NCI-H69 (cell line): ENCODE measurements around the gene POLE4.

ENCODE experiments used
- DNase-seq: peaks from one replicate; lab custom pipeline; 2025; lab: John Stamatoyannopoulos, UW

Gene POLE4

GRCh38 chr2:74939919-74940812, 18.3 kb upstream of the POLE4 start:
- no peak for DNase-seq

DNA sequence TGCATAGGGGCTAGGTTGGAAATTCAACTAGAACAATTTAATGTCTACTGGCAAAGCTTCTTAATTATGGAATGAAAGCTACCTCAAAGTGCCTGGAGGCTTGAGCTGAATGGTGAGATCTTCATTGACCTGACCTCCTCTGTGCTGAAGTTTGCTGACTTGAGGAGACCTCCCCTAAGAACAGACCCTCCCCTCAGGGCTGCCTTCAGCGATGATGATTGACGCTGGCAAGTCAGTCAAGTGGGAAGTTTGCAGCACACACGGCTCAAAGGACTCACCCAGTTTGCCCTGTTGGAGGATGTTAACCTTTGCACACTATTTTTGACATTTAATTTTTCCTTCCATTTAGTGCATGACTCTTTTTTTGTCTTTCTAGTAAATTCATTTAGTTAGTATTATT, 17.2 kb upstream of the POLE4 start:
- no peak for DNase-seq

DNA sequence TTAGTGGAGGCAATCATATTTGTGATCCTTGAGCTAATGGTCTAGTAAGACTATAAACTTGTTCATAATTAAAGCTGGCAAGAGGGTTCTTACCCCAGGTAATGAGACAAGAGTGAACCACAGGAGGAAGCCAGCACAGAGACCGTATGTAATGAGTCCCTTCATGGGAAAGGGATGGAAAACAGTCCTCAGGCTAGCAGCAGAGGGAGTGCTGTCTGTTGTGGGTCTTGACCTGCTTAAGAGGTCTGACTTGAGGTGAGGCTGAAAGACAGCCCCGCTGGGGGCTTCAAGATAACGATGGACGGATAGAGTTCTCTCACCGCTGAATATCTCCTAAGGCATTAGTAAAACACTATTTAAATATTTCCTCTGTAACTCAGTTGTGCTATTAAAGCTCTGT, 16.2 kb upstream of the POLE4 start:
- DNase-seq, result no peak

- DNase-seq, result no peak
Measured at GRCh38 chr2:74944987-74945787, 13.3 kb upstream of the POLE4 start.

DNA sequence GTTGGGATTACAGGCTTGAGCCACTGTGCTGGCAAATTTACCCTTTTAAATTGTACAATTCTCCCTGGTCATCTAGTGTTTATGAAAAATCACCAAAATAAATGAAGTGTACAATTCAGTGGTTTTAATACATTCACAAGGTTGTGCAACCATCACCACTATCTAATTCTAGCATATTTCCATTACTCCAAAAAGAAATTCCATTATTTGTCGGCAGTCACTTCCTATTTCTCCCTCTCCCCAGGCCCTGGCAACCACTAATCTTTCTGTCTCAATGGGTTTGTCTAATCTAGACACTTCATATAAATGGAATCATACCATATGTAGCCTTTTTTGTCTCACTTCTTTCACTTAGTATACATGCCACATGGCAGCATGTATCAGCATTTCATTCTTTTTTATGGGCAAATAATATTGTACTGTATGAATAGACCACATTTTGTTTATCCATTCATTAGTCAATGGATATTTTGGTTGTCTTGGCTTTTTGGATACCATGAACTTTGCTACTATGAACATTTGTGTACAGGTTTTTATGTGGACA, 12.6 kb upstream of the POLE4 start:
- no peak for DNase-seq

GRCh38 chr2:74947703-74948102, 10.7 kb upstream of the POLE4 start:
- DNase-seq, result no peak

DNA sequence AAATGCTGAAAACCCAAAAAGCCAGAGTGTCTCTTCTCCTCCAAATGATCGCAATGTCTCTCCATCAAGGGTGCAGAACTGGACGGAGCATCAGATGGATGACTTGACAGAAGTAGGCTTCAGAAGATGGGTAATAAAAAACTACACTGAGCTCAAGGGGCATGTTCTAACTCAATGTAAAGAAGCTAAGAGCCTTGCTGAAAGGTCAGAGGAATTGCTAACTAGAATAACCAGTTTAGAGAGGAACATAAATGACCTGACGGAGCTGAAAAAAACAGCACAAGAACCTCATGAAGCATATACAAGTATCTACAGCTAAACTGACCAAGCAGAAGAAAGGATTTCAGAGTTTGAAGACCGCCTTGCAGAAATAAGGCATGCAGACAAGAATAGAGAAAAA, 9.7 kb upstream of the POLE4 start:
- DNase-seq, result no peak

- DNase-seq, result no peak
Measured at GRCh38 chr2:74951211-74951754, 7.2 kb upstream of the POLE4 start.

GRCh38 chr2:74952575-74952974, 5.9 kb upstream of the POLE4 start:
- DNase-seq, result no peak

GRCh38 chr2:74953796-74954499, 4.5 kb upstream of the POLE4 start:
- no peak for DNase-seq

DNA sequence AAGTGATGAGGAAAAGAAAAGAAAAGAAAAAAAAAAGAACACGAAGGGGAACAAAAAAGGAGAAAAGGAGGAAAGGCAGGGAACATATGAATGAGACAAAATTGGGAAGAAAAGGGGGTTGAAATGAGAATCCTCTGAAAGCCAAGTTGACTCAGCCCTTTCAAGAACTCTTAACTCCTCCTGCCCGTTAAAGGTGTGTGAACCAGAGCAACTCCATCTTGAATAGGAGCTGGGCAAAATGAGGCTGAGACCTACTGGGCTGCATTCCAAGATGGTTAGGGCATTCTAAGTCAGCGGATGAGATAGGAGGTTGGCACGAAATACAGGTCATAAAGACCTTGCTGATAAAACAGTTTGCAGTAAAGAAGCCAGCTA, 4.0 kb upstream of the POLE4 start:
- DNase-seq, result no peak

GRCh38 chr2:74957886-74958273, 563 bp upstream of the POLE4 start:
- DNase-seq, result no peak

DNA sequence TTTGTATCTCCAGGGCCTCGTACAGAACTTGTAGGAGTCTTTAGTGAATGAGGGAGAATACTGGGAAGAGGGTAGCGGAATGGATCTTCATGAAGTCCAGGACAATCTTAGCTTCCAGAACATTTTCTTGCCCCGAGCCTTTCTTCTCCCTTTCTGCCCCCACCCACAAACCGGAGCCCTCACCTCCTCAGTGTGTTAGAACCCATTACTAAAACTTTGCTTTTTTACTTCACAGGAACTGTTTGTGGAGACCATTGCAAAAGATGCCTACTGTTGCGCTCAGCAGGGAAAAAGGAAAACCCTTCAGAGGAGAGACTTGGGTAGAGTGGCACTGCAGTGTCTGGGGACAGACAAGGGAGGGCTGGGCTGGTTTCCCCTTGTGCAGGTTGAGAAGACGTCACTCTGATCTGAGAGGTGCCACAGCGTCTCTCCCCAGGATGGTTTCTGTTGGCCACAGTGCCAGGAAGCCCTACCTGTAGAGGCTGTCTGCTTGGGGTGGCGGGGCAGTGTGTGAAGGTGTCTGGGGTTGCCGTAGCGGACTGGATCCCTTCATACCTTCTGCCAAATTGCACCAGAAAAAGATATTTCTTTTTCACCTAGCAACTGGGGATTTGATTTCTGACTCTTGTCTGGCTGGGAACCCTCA, 786 bp downstream of the POLE4 start:
- no peak for DNase-seq

DNA sequence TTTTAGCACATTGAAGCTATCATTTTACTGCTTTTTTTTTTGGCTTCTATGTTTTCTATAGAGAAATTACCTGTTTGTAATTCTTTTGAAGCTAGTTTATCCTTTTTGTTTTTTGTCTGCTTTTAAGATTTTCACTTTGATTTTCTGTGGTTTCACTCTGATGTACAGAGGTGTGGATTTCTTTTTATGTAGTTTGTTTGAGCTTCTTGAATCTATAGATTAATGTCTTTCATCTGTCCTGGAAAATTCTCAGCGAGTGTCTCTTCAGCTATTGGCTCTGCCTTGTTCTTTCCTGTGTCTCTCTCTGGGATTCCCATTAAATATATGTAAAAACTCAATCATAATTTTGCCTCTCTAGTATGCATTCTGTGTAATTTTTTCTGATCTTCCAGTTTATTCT, 8.4 kb downstream of the POLE4 start:
- no peak for DNase-seq

GRCh38 chr2:74975016-74975415, 16.6 kb downstream of the POLE4 start:
- peak; percentile 0 for DNase-seq

DNA sequence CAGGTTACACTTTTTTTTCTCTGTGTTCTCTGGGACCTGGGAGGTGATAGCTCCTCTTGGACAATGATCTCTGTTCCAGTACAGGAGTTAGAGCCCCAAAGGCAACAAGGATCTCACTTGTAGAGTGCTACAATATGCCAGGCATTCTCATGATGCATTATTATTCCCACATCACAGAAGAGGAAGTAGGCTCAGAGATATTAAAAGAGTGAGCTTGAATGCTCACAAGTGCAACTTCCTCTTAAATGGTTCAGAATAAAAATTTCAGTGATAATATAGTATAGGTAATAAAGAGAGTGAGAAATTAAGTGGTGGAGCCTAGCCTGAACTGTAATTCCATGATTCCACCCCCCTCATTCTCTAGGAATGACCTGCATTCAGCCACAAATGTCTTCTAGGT, 21.4 kb downstream of the POLE4 start:
- DNase-seq, result no peak

DNA sequence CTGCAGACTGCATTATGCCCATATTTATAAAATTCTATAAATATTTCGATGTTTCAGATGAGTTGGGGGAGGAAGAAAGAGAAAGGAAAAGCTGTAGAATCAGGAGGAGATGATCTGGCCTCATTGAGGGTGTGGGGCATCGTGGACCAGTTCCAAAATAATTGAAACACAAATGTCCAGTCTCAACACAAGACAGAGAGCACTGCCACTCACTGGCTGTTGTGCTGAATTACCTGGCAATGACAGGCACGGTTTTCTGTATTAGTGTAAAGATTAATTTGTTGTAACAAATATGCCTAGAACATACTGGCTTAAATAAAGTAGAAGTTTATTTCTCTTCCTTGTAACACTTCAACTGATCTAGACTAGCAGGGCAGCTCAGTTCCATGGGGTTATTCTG, 24.1 kb downstream of the POLE4 start:
- no peak for DNase-seq

GRCh38 chr2:74983631-74984392, 25.4 kb downstream of the POLE4 start:
- no peak for DNase-seq

DNA sequence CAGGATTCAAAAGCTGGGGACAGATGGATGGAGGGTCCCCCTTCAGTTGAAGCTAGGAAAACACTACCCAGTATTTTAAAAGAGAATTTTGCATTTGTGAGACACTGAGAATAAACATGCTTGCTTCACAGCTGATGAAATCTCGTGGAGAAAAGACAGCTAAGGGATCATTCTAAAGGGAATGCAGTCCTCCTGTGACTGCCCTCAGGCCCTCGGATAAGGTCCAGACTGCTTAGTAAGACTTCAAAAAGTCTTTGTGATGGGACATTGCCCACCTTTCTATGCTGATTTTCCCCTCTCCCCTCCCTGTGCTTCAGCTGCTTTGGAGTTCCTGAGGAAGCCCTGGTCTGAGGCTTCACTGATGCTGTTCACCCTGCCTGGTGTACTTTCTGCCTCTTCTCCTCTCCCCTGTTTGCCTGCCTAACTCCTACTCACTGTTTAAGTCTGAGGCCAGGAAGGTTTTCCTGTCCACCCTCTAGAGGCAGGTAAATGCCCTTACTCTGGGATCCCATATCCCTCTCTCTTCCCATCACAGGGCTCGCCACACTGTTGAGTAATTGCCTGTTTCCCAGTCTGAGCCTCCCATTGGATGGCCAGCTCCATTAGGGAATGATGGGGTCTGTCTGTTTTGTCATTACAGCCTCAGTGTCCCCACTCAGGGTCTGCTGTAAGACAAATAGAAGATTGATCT, 26.6 kb downstream of the POLE4 start:
- no peak for DNase-seq

- no peak for DNase-seq
Measured at GRCh38 chr2:74985978-74986609, 27.7 kb downstream of the POLE4 start.
